ENCODE results near the gene LILRB5.
"Not testable (repeated sequence)": the region's sequence is repeated elsewhere in the genome, so short reads cannot be mapped to it uniquely, and the experiment has no call there.

The LILRB5 gene

GRCh38 chr19:54239491-54240371 lies 17.3 kb downstream of the LILRB5 start:
- H3K56ac ChIP-seq (ENCODE audit: low read length); H3K36me3 ChIP-seq (ENCODE audit: control insufficient read depth, insufficient read depth, low read length); H3K23ac ChIP-seq (ENCODE audit: low read length); H2BK120ac ChIP-seq (ENCODE audit: low read depth, low read length); H3K4ac ChIP-seq (ENCODE audit: low read depth, low read length); H3K4me1 ChIP-seq (ENCODE audit: control insufficient read depth, low read depth, low read length); H2BK5ac ChIP-seq (ENCODE audit: low read length); DNase-seq; H3K27me3 ChIP-seq (ENCODE audit: insufficient read depth, low read length, poor library complexity); H3K79me1 ChIP-seq (ENCODE audit: low read length); H4K8ac ChIP-seq (ENCODE audit: low read depth, low read length); H3K9ac ChIP-seq (ENCODE audit: low read length); H4K5ac ChIP-seq (ENCODE audit: low read length); H3K79me2 ChIP-seq (ENCODE audit: control insufficient read depth, insufficient read depth, low read length); H3K27ac ChIP-seq (ENCODE audit: low read depth, low read length); H3K4me3 ChIP-seq (ENCODE audit: low read length); H2AK5ac ChIP-seq (ENCODE audit: low read length); H3K4me2 ChIP-seq (ENCODE audit: low read length); H3K18ac ChIP-seq (ENCODE audit: low read length); H2BK15ac ChIP-seq (replicated peaks; ENCODE audit: low read depth): not testable (repeated sequence)
- no CpG with 5 or more reads among the region's 21 CpGs for WGBS (ENCODE audit: extremely low coverage, insufficient coverage, low lambda C conversion rate)

GRCh38 chr19:54233941-54234340 lies 23.1 kb downstream of the LILRB5 start:
- Histone ChIP-seq H3K79me2 (ENCODE audit: control insufficient read depth, insufficient read depth, low read length) (no peaks in the 10 kb centered on the region), H3K4me2 (ENCODE audit: low read length) (no peak overlapping the region), H2AK5ac (ENCODE audit: low read length) (no peak overlapping the region), H2BK5ac (ENCODE audit: low read length) (no peak overlapping the region), H2BK15ac (replicated peaks; ENCODE audit: low read depth) (no peak overlapping the region), H3K18ac (ENCODE audit: low read length) (no peak overlapping the region), H3K4ac (ENCODE audit: low read depth, low read length) (no peak overlapping the region), H3K56ac (ENCODE audit: low read length) (no peak overlapping the region), H2BK120ac (ENCODE audit: low read depth, low read length) (no peak overlapping the region), H3K36me3 (ENCODE audit: control insufficient read depth, insufficient read depth, low read length) (no peaks in the 10 kb centered on the region), H3K9ac (ENCODE audit: low read length) (no peak overlapping the region), H4K5ac (ENCODE audit: low read length) (no peak overlapping the region), H3K4me1 (ENCODE audit: control insufficient read depth, low read depth, low read length) (no peaks in the 10 kb centered on the region), H3K27me3 (ENCODE audit: insufficient read depth, low read length, poor library complexity) (no peaks in the 10 kb centered on the region), H3K4me3 (ENCODE audit: low read length) (no peak overlapping the region), H4K8ac (ENCODE audit: low read depth, low read length) (no peak overlapping the region), H3K23ac (ENCODE audit: low read length) (no peak overlapping the region), H3K27ac (ENCODE audit: low read depth, low read length) (no peak overlapping the region), H3K79me1 (ENCODE audit: low read length) (no peaks in the 10 kb centered on the region)
- no peak for DNase-seq
- WGBS (ENCODE audit: extremely low coverage, insufficient coverage, low lambda C conversion rate): no CpG with 5 or more reads among the region's 5 CpGs

GRCh38 chr19:54231077-54231931 lies 25.8 kb downstream of the LILRB5 start:
- DNase-seq: peak; percentile 88
- H2BK5ac ChIP-seq (ENCODE audit: low read length): no peak overlapping the region
- no peak overlapping the region for H3K9ac ChIP-seq (ENCODE audit: low read length)
- H3K27me3 ChIP-seq (ENCODE audit: insufficient read depth, low read length, poor library complexity): no peaks in the 10 kb centered on the region
- H3K27ac ChIP-seq (ENCODE audit: low read depth, low read length): no peak overlapping the region
- H3K79me2 ChIP-seq (ENCODE audit: control insufficient read depth, insufficient read depth, low read length): no peaks in the 10 kb centered on the region
- H2BK120ac ChIP-seq (ENCODE audit: low read depth, low read length): no peak overlapping the region
- H3K56ac ChIP-seq (ENCODE audit: low read length): no peak overlapping the region
- no peaks in the 10 kb centered on the region for H3K79me1 ChIP-seq (ENCODE audit: low read length)
- H3K4ac ChIP-seq (ENCODE audit: low read depth, low read length): no peak overlapping the region
- WGBS (ENCODE audit: extremely low coverage, insufficient coverage, low lambda C conversion rate): no CpG with 5 or more reads among the region's 21 CpGs
- no peaks in the 10 kb centered on the region for H3K4me1 ChIP-seq (ENCODE audit: control insufficient read depth, low read depth, low read length)
- H3K36me3 ChIP-seq (ENCODE audit: control insufficient read depth, insufficient read depth, low read length): no peaks in the 10 kb centered on the region
- H2AK5ac ChIP-seq (ENCODE audit: low read length): no peak overlapping the region
- no peak overlapping the region for H2BK15ac ChIP-seq (replicated peaks; ENCODE audit: low read depth)
- H3K23ac ChIP-seq (ENCODE audit: low read length): no peak overlapping the region
- H3K4me2 ChIP-seq (ENCODE audit: low read length): no peak overlapping the region
- H4K5ac ChIP-seq (ENCODE audit: low read length): no peak overlapping the region
- H3K4me3 ChIP-seq (ENCODE audit: low read length): no peak overlapping the region
- no peak overlapping the region for H3K18ac ChIP-seq (ENCODE audit: low read length)
- H4K8ac ChIP-seq (ENCODE audit: low read depth, low read length): no peak overlapping the region

- H4K5ac ChIP-seq (ENCODE audit: low read length): no peak overlapping the region
- H3K27ac ChIP-seq (ENCODE audit: low read depth, low read length): no peak overlapping the region
- no peak overlapping the region for H3K4ac ChIP-seq (ENCODE audit: low read depth, low read length)
- H4K8ac ChIP-seq (ENCODE audit: low read depth, low read length): no peak overlapping the region
- H3K79me1 ChIP-seq (ENCODE audit: low read length): no peaks in the 10 kb centered on the region
- no peak overlapping the region for H2AK5ac ChIP-seq (ENCODE audit: low read length)
- H3K4me3 ChIP-seq (ENCODE audit: low read length): no peak overlapping the region
- no peak overlapping the region for H3K56ac ChIP-seq (ENCODE audit: low read length)
- no peaks in the 10 kb centered on the region for H3K79me2 ChIP-seq (ENCODE audit: control insufficient read depth, insufficient read depth, low read length)
- DNase-seq: no peak
- H3K4me2 ChIP-seq (ENCODE audit: low read length): no peak overlapping the region
- no peak overlapping the region for H3K23ac ChIP-seq (ENCODE audit: low read length)
- H3K18ac ChIP-seq (ENCODE audit: low read length): no peak overlapping the region
- no peaks in the 10 kb centered on the region for H3K36me3 ChIP-seq (ENCODE audit: control insufficient read depth, insufficient read depth, low read length)
- H3K9ac ChIP-seq (ENCODE audit: low read length): no peak overlapping the region
- no peak overlapping the region for H2BK15ac ChIP-seq (replicated peaks; ENCODE audit: low read depth)
- H3K27me3 ChIP-seq (ENCODE audit: insufficient read depth, low read length, poor library complexity): no peaks in the 10 kb centered on the region
- no peaks in the 10 kb centered on the region for H3K4me1 ChIP-seq (ENCODE audit: control insufficient read depth, low read depth, low read length)
- H2BK120ac ChIP-seq (ENCODE audit: low read depth, low read length): no peak overlapping the region
- no peak overlapping the region for H2BK5ac ChIP-seq (ENCODE audit: low read length)
- no CpG with 5 or more reads among the region's 7 CpGs for WGBS (ENCODE audit: extremely low coverage, insufficient coverage, low lambda C conversion rate)
Measured at GRCh38 chr19:54230031-54230430, 27.0 kb downstream of the LILRB5 start.

GRCh38 chr19:54229146-54229545 lies 27.9 kb downstream of the LILRB5 start:
- no peak overlapping the region for H2BK5ac ChIP-seq (ENCODE audit: low read length)
- no peak overlapping the region for H3K4ac ChIP-seq (ENCODE audit: low read depth, low read length)
- H3K4me1 ChIP-seq (ENCODE audit: control insufficient read depth, low read depth, low read length): no peaks in the 10 kb centered on the region
- H4K5ac ChIP-seq (ENCODE audit: low read length): no peak overlapping the region
- no peak overlapping the region for H3K9ac ChIP-seq (ENCODE audit: low read length)
- no peak overlapping the region for H4K8ac ChIP-seq (ENCODE audit: low read depth, low read length)
- no peaks in the 10 kb centered on the region for H3K79me1 ChIP-seq (ENCODE audit: low read length)
- H3K79me2 ChIP-seq (ENCODE audit: control insufficient read depth, insufficient read depth, low read length): no peaks in the 10 kb centered on the region
- H3K23ac ChIP-seq (ENCODE audit: low read length): no peak overlapping the region
- WGBS (ENCODE audit: extremely low coverage, insufficient coverage, low lambda C conversion rate): no CpG with 5 or more reads among the region's 8 CpGs
- no peak overlapping the region for H3K4me3 ChIP-seq (ENCODE audit: low read length)
- H3K27me3 ChIP-seq (ENCODE audit: insufficient read depth, low read length, poor library complexity): no peaks in the 10 kb centered on the region
- H3K18ac ChIP-seq (ENCODE audit: low read length): no peak overlapping the region
- no peak overlapping the region for H3K4me2 ChIP-seq (ENCODE audit: low read length)
- no peak for DNase-seq
- no peak overlapping the region for H3K27ac ChIP-seq (ENCODE audit: low read depth, low read length)
- H3K56ac ChIP-seq (ENCODE audit: low read length): no peak overlapping the region
- no peak overlapping the region for H2BK15ac ChIP-seq (replicated peaks; ENCODE audit: low read depth)
- no peak overlapping the region for H2AK5ac ChIP-seq (ENCODE audit: low read length)
- no peak overlapping the region for H2BK120ac ChIP-seq (ENCODE audit: low read depth, low read length)
- no peaks in the 10 kb centered on the region for H3K36me3 ChIP-seq (ENCODE audit: control insufficient read depth, insufficient read depth, low read length)
